RCC 7860 (cell line): ENCODE data around the gene KANSL1.
A peak's percentile ranks its signal among the peaks of the same experiment; 100 is the strongest.
"Not testable (repeated sequence)": the region's sequence is repeated elsewhere in the genome, so short reads cannot be mapped to it uniquely, and the experiment has no call there.

Experiments
- DNase-seq: peaks from one replicate; pipeline ENCODE4 v3.0.0-alpha.2; 2015; ENCODE audit warnings: low spot score
- FAIRE-seq: peaks from 2 replicates; lab custom pipeline; 2012; peaks lifted over from hg19 to GRCh38; lab: Jason Lieb, UNC

Gene KANSL1

GRCh38 chr17:46193151-46193625, at the start of gene KANSL1:
TSS of gene KANSL1 (minus strand) at chr17:46193429. CDS start at chr17:46172143, 21,286 bp downstream.
- DNase-seq (peak; percentile 77), FAIRE-seq (no peak)

GRCh38 chr17:46231359-46231758, 38.1 kb upstream of the KANSL1 start:
- not testable (repeated sequence) for FAIRE-seq, DNase-seq

- DNase-seq: peak; percentile 61
- not testable (repeated sequence) for FAIRE-seq
Measured at GRCh38 chr17:46225274-46225794, 32.1 kb upstream of the KANSL1 start.

- DNase-seq, FAIRE-seq: not testable (repeated sequence)
Measured at GRCh38 chr17:46224864-46225263, 31.6 kb upstream of the KANSL1 start.

- not testable (repeated sequence) for FAIRE-seq, DNase-seq
Measured at GRCh38 chr17:46223041-46223440, 29.8 kb upstream of the KANSL1 start.

- DNase-seq: no peak
- no peak for FAIRE-seq
Measured at GRCh38 chr17:46216682-46217081, 23.5 kb upstream of the KANSL1 start.

GRCh38 chr17:46212634-46213435, 19.6 kb upstream of the KANSL1 start:
- FAIRE-seq: no peak
- peak; percentile 48 for DNase-seq

- no peak for DNase-seq
- no peak for FAIRE-seq
Measured at GRCh38 chr17:46208997-46209396, 15.8 kb upstream of the KANSL1 start.

- FAIRE-seq: no peak
- DNase-seq: no peak
Measured at GRCh38 chr17:46205975-46206374, 12.7 kb upstream of the KANSL1 start.

GRCh38 chr17:46202424-46202823, 9.2 kb upstream of the KANSL1 start:
- FAIRE-seq (peak; percentile 26), DNase-seq (no peak)

- no peak for FAIRE-seq
- no peak for DNase-seq
Measured at GRCh38 chr17:46201491-46201890, 8.3 kb upstream of the KANSL1 start.

- no peak for DNase-seq
- no peak for FAIRE-seq
Measured at GRCh38 chr17:46200197-46200596, 7.0 kb upstream of the KANSL1 start.

- FAIRE-seq: no peak
Measured at GRCh38 chr17:46199379-46199778, 6.2 kb upstream of the KANSL1 start.

GRCh38 chr17:46198233-46198632, 5.0 kb upstream of the KANSL1 start:
- DNase-seq (no peak), FAIRE-seq (no peak)

More at GRCh38 chr17:46199379-46199778, 6.2 kb upstream of the KANSL1 start:
- no peak for DNase-seq

GRCh38 chr17:46197530-46197929, 4.3 kb upstream of the KANSL1 start:
- no peak for DNase-seq
- no peak for FAIRE-seq

- peak; percentile 49 for DNase-seq
- peak; percentile 38 for FAIRE-seq
Measured at GRCh38 chr17:46195939-46196716, 2.9 kb upstream of the KANSL1 start.

GRCh38 chr17:46195217-46195855, 2.1 kb upstream of the KANSL1 start:
- DNase-seq (no peak), FAIRE-seq (no peak)

GRCh38 chr17:46194393-46195216, 1.4 kb upstream of the KANSL1 start:
- FAIRE-seq (no peak), DNase-seq (no peak)

GRCh38 chr17:46193626-46194392, 580 bp upstream of the KANSL1 start:
- FAIRE-seq (no peak), DNase-seq (peak; percentile 77)
